ENCODE results near the gene MCM10.

MCM10 gene

DNA sequence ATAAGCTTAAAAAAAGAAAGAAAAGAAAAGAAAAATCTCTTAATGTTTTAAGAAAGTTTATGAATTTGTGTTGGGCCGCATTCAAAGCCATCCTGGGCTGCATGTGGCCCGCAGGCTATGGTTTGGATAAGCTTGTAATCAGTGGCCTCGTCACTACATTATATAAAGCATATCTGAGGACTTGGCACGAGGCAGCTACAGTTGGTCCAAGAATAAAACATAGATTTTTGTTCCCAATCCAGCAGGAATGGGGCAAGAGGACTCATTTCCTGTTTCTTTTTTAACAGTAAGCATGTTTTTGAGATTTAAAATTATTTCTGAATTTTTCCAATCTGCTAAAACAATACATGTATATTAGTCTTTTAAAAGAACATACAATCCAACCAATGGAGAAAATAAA is 28.6 kb downstream of the MCM10 start:
- Histone ChIP-seq H2BK12ac (ENCODE audit: low read length) (no peak overlapping the region), H3K9ac (ENCODE audit: low read length) (no peak overlapping the region), H2AK5ac (ENCODE audit: low read length) (no peak overlapping the region), H3K9me3 (ENCODE audit: insufficient read depth, low read depth, low read length) (no peaks in the 10 kb centered on the region), H4K8ac (ENCODE audit: low read depth, low read length) (no peak overlapping the region), H3K4me1 (ENCODE audit: control insufficient read depth in 1 of 2, insufficient read depth in 2 of 2, low read length in 2 of 2) (no peaks in the 10 kb centered on the region), H2BK120ac (ENCODE audit: insufficient read depth, low read length, poor library complexity) (no peak overlapping the region), H3K79me1 (ENCODE audit: low read length) (no peaks in the 10 kb centered on the region), H3K27me3 (ENCODE audit: insufficient read depth, low read length) (no peaks in the 10 kb centered on the region), H2AFZ (ENCODE audit: insufficient read depth, low read length, poor library complexity) (no peak overlapping the region), H4K91ac (ENCODE audit: low read depth, low read length) (no peak overlapping the region), H3K18ac (ENCODE audit: low read length) (no peak overlapping the region), H3K4me2 (ENCODE audit: low read length) (no peak overlapping the region), H2BK5ac (ENCODE audit: low read depth, low read length, poor library complexity) (no peak overlapping the region), H3K27ac (ENCODE audit: low read depth, low read length) (no peak overlapping the region), H3K36me3 (ENCODE audit: control insufficient read depth in 1 of 2, insufficient read depth in 2 of 2, low read length in 2 of 2) (peaks cover 40 to 55% of the 10 kb centered on the region in 2 experiments), H3K4ac (ENCODE audit: low read depth, low read length) (no peak overlapping the region), H4K12ac (ENCODE audit: low read depth, low read length) (no peak overlapping the region), H3K23ac (ENCODE audit: low read length) (no peak overlapping the region), H3K4me3 (ENCODE audit: low read depth, low read length) (no peak overlapping the region), H3K14ac (ENCODE audit: low read length) (no peak overlapping the region), H3K79me2 (ENCODE audit: control insufficient read depth, insufficient read depth, low read length, poor library complexity) (no peaks in the 10 kb centered on the region)
- DNase-seq = no peak
- no CpG with 5 or more reads among the region's 4 CpGs for WGBS (ENCODE audit: extremely low coverage, insufficient coverage, insufficient read length)

GRCh38 chr10:13190816-13191215 is 29.5 kb downstream of the MCM10 start:
- H2AFZ ChIP-seq (ENCODE audit: insufficient read depth, low read length, poor library complexity) = no peak overlapping the region
- H2AK5ac ChIP-seq (ENCODE audit: low read length) = no peak overlapping the region
- H3K4ac ChIP-seq (ENCODE audit: low read depth, low read length) = no peak overlapping the region
- H3K79me2 ChIP-seq (ENCODE audit: control insufficient read depth, insufficient read depth, low read length, poor library complexity) = no peaks in the 10 kb centered on the region
- no peak overlapping the region for H3K9ac ChIP-seq (ENCODE audit: low read length)
- H3K14ac ChIP-seq (ENCODE audit: low read length) = no peak overlapping the region
- H3K18ac ChIP-seq (ENCODE audit: low read length) = no peak overlapping the region
- WGBS (ENCODE audit: extremely low coverage, insufficient coverage, insufficient read length) = no CpG with 5 or more reads among the region's 3 CpGs
- H3K27ac ChIP-seq (ENCODE audit: low read depth, low read length) = no peak overlapping the region
- no peak overlapping the region for H3K4me3 ChIP-seq (ENCODE audit: low read depth, low read length)
- H2BK120ac ChIP-seq (ENCODE audit: insufficient read depth, low read length, poor library complexity) = no peak overlapping the region
- H2BK5ac ChIP-seq (ENCODE audit: low read depth, low read length, poor library complexity) = no peak overlapping the region
- no peak for DNase-seq
- no peak overlapping the region for H4K12ac ChIP-seq (ENCODE audit: low read depth, low read length)
- H3K9me3 ChIP-seq (ENCODE audit: insufficient read depth, low read depth, low read length) = no peaks in the 10 kb centered on the region
- H2BK12ac ChIP-seq (ENCODE audit: low read length) = no peak overlapping the region
- no peaks in the 10 kb centered on the region for H3K27me3 ChIP-seq (ENCODE audit: insufficient read depth, low read length)
- peaks cover 39 to 53% of the 10 kb centered on the region in 2 experiments for H3K36me3 ChIP-seq (ENCODE audit: control insufficient read depth in 1 of 2, insufficient read depth in 2 of 2, low read length in 2 of 2)
- H3K4me1 ChIP-seq (ENCODE audit: control insufficient read depth in 1 of 2, insufficient read depth in 2 of 2, low read length in 2 of 2) = no peaks in the 10 kb centered on the region
- H3K4me2 ChIP-seq (ENCODE audit: low read length) = no peak overlapping the region
- H3K79me1 ChIP-seq (ENCODE audit: low read length) = no peaks in the 10 kb centered on the region
- no peak overlapping the region for H4K8ac ChIP-seq (ENCODE audit: low read depth, low read length)
- H3K23ac ChIP-seq (ENCODE audit: low read length) = no peak overlapping the region
- H4K91ac ChIP-seq (ENCODE audit: low read depth, low read length) = no peak overlapping the region

GRCh38 chr10:13191362-13191761 is 30.0 kb downstream of the MCM10 start:
- H3K9me3 ChIP-seq (ENCODE audit: insufficient read depth, low read depth, low read length) = no peaks in the 10 kb centered on the region
- no CpG with 5 or more reads among the region's 5 CpGs for WGBS (ENCODE audit: extremely low coverage, insufficient coverage, insufficient read length)
- no peak overlapping the region for H3K27ac ChIP-seq (ENCODE audit: low read depth, low read length)
- no peaks in the 10 kb centered on the region for H3K4me1 ChIP-seq (ENCODE audit: control insufficient read depth in 1 of 2, insufficient read depth in 2 of 2, low read length in 2 of 2)
- no peak overlapping the region for H3K4me3 ChIP-seq (ENCODE audit: low read depth, low read length)
- no peak overlapping the region for H2BK5ac ChIP-seq (ENCODE audit: low read depth, low read length, poor library complexity)
- no peak overlapping the region for H2AK5ac ChIP-seq (ENCODE audit: low read length)
- peaks cover 42 to 53% of the 10 kb centered on the region in 2 experiments for H3K36me3 ChIP-seq (ENCODE audit: control insufficient read depth in 1 of 2, insufficient read depth in 2 of 2, low read length in 2 of 2)
- H2BK12ac ChIP-seq (ENCODE audit: low read length) = no peak overlapping the region
- H3K79me2 ChIP-seq (ENCODE audit: control insufficient read depth, insufficient read depth, low read length, poor library complexity) = no peaks in the 10 kb centered on the region
- no peak overlapping the region for H3K4ac ChIP-seq (ENCODE audit: low read depth, low read length)
- no peak overlapping the region for H4K91ac ChIP-seq (ENCODE audit: low read depth, low read length)
- H3K23ac ChIP-seq (ENCODE audit: low read length) = no peak overlapping the region
- H3K14ac ChIP-seq (ENCODE audit: low read length) = no peak overlapping the region
- no peak overlapping the region for H2BK120ac ChIP-seq (ENCODE audit: insufficient read depth, low read length, poor library complexity)
- H4K12ac ChIP-seq (ENCODE audit: low read depth, low read length) = no peak overlapping the region
- H3K18ac ChIP-seq (ENCODE audit: low read length) = no peak overlapping the region
- no peak for DNase-seq
- H3K27me3 ChIP-seq (ENCODE audit: insufficient read depth, low read length) = no peaks in the 10 kb centered on the region
- no peaks in the 10 kb centered on the region for H3K79me1 ChIP-seq (ENCODE audit: low read length)
- no peak overlapping the region for H2AFZ ChIP-seq (ENCODE audit: insufficient read depth, low read length, poor library complexity)
- no peak overlapping the region for H4K8ac ChIP-seq (ENCODE audit: low read depth, low read length)
- H3K9ac ChIP-seq (ENCODE audit: low read length) = no peak overlapping the region
- no peak overlapping the region for H3K4me2 ChIP-seq (ENCODE audit: low read length)

DNA sequence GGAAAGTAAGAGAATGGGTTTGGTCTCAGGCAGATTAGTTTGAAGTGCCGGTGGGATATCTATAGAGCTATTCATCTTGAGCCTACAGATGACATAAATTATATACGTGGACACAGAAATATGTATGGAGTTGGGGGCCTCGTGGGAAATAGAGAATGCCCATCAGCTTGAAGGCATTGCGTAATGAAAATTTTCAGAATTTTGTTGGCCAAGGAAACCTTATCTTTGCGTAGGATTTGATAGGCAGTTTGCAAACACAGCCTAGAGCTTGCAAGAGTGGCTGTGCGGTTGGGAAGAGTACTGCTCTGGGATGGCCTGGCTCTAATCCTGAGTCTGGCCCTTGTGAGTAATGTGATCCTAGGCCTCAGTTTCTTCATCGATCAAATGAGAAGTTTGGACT is 32.3 kb downstream of the MCM10 start:
- Histone ChIP-seq H3K4me3 (ENCODE audit: low read depth, low read length) (no peak overlapping the region), H3K27ac (ENCODE audit: low read depth, low read length) (no peak overlapping the region), H2BK120ac (ENCODE audit: insufficient read depth, low read length, poor library complexity) (no peak overlapping the region), H3K18ac (ENCODE audit: low read length) (no peak overlapping the region), H3K79me1 (ENCODE audit: low read length) (no peaks in the 10 kb centered on the region), H3K4me1 (ENCODE audit: control insufficient read depth in 1 of 2, insufficient read depth in 2 of 2, low read length in 2 of 2) (no peaks in the 10 kb centered on the region), H3K4ac (ENCODE audit: low read depth, low read length) (no peak overlapping the region), H2AK5ac (ENCODE audit: low read length) (no peak overlapping the region), H2AFZ (ENCODE audit: insufficient read depth, low read length, poor library complexity) (no peak overlapping the region), H2BK5ac (ENCODE audit: low read depth, low read length, poor library complexity) (no peak overlapping the region), H3K9me3 (ENCODE audit: insufficient read depth, low read depth, low read length) (no peaks in the 10 kb centered on the region), H3K79me2 (ENCODE audit: control insufficient read depth, insufficient read depth, low read length, poor library complexity) (no peaks in the 10 kb centered on the region), H4K12ac (ENCODE audit: low read depth, low read length) (no peak overlapping the region), H2BK12ac (ENCODE audit: low read length) (no peak overlapping the region), H4K8ac (ENCODE audit: low read depth, low read length) (no peak overlapping the region), H3K4me2 (ENCODE audit: low read length) (no peak overlapping the region), H3K36me3 (ENCODE audit: control insufficient read depth in 1 of 2, insufficient read depth in 2 of 2, low read length in 2 of 2) (peaks cover 34 to 54% of the 10 kb centered on the region in 2 experiments), H3K27me3 (ENCODE audit: insufficient read depth, low read length) (no peaks in the 10 kb centered on the region), H3K9ac (ENCODE audit: low read length) (no peak overlapping the region), H3K14ac (ENCODE audit: low read length) (no peak overlapping the region), H4K91ac (ENCODE audit: low read depth, low read length) (no peak overlapping the region), H3K23ac (ENCODE audit: low read length) (no peak overlapping the region)
- no CpG with 5 or more reads among the region's 7 CpGs for WGBS (ENCODE audit: extremely low coverage, insufficient coverage, insufficient read length)
- DNase-seq = no peak

Measured in trophoblast cell (in vitro differentiated cells and primary cell).